Measurements from ENCODE around the gene CCL25.
"Not testable (repeated sequence)": the region's sequence is repeated elsewhere in the genome, so short reads cannot be mapped to it uniquely, and the experiment has no call there.

The CCL25 gene

GRCh38 chr19:8086849-8087248 is 34.3 kb downstream of the CCL25 start:
- DNase-seq = no peak

GRCh38 chr19:8087876-8088275 is 35.3 kb downstream of the CCL25 start:
- DNase-seq = no peak

GRCh38 chr19:8088752-8089663 is 36.4 kb downstream of the CCL25 start:
- DNase-seq = no peak

GRCh38 chr19:8089664-8090601 is 37.4 kb downstream of the CCL25 start:
- no peak for DNase-seq

GRCh38 chr19:8090950-8091349 is 38.4 kb downstream of the CCL25 start:
- DNase-seq = no peak

- no peak for DNase-seq
These were observed 41.2 kb downstream of the CCL25 start for GRCh38 chr19:8093740-8094139.

- no peak for DNase-seq
These were observed 41.8 kb downstream of the CCL25 start for GRCh38 chr19:8094336-8094735.

GRCh38 chr19:8095354-8095886 is 42.9 kb downstream of the CCL25 start:
- no peak for DNase-seq

- no peak for DNase-seq
These were observed 43.5 kb downstream of the CCL25 start for GRCh38 chr19:8096071-8096470.

GRCh38 chr19:8097198-8097597 is 44.6 kb downstream of the CCL25 start:
- no peak for DNase-seq

GRCh38 chr19:8097681-8098567 is 45.4 kb downstream of the CCL25 start:
- DNase-seq = no peak

- DNase-seq = no peak
These were observed 48.8 kb downstream of the CCL25 start for GRCh38 chr19:8101311-8101710.

GRCh38 chr19:8101910-8102309 is 49.4 kb downstream of the CCL25 start:
- not testable (repeated sequence) for DNase-seq

- DNase-seq = no peak
These were observed 52.9 kb downstream of the CCL25 start for GRCh38 chr19:8105471-8105870.

GRCh38 chr19:8107301-8107903 is 54.8 kb downstream of the CCL25 start:
- no peak for DNase-seq

GRCh38 chr19:8108560-8109445 is 56.2 kb downstream of the CCL25 start:
- DNase-seq = no peak

- DNase-seq = no peak
These were observed 56.9 kb downstream of the CCL25 start for GRCh38 chr19:8109455-8109854.

GRCh38 chr19:8109890-8110662 is 57.5 kb downstream of the CCL25 start:
- no peak for DNase-seq

- DNase-seq = no peak
These were observed 58.4 kb downstream of the CCL25 start for GRCh38 chr19:8110931-8111330.

GRCh38 chr19:8111376-8111775 is 58.8 kb downstream of the CCL25 start:
- no peak for DNase-seq

Data from NCI-H510A (cell line).